Vagina (tissue), 2 donors: Measurements from ENCODE around the gene CLEC2B. TPM values are rescaled to one million over a fixed set of nuclear protein-coding genes. Genes with fewer than 3 reads are reported as not detected.
A peak's percentile ranks its signal among the peaks of the same experiment; 100 is the strongest.

Experiments
- DNase-seq, 2 donors: peaks; one replicate each; pipeline ENCODE4 v3.0.0-alpha.2; 2017; ENCODE audit errors: extremely low spot score in 2 of 2
- H3K27ac ChIP-seq: fragments of 200-600 bp; sonication (generic); one replicate; pipeline ENCODE4 v1.5.1; 2019
- H3K27me3 ChIP-seq: fragments of 200-600 bp; sonication (generic); one replicate; pipeline ENCODE4 v1.5.1; 2019
- H3K36me3 ChIP-seq, 2 donors: fragments of 200-600 bp; sonication (generic); one replicate each; pipeline ENCODE4 v1.5.1; 2017 to 2019
- H3K4me1 ChIP-seq: fragments of 200-600 bp; sonication (generic); one replicate; pipeline ENCODE4 v1.5.1; 2019
- H3K4me3 ChIP-seq, 2 donors: fragments of 200-600 bp; sonication (generic); 1 replicate in 1 of 2; 2 replicates in 1 of 2; pipeline ENCODE4 v1.5.1; 2016 to 2019
- H3K9me3 ChIP-seq: fragments of 200-600 bp; sonication (generic); one replicate; pipeline ENCODE4 v1.5.1; 2019
- POLR2A ChIP-seq, 2 donors: fragments of 450-650 bp; IDR thresholded peaks; one replicate each; pipeline ENCODE4 v1.6.1; 2017; ENCODE audit warnings: antibody characterized with exemption in 2 of 2, mild to moderate bottlenecking in 2 of 2, moderate library complexity in 2 of 2
- POLR2AphosphoS5 ChIP-seq, 2 donors: sonication (generic); formaldehyde crosslinking; IDR thresholded peaks; one replicate each; pipeline ENCODE4 v1.9.0; 2017; ENCODE audit warnings: antibody characterized with exemption in 2 of 2, mild to moderate bottlenecking in 2 of 2, low read depth in 1 of 2; ENCODE audit not compliant: insufficient read depth in 1 of 2
- intact Hi-C: fragments of 100-400 bp; cut with DNase I; formaldehyde crosslinking; loops from one replicate; pipeline ENCODE4 v1.15.1; 2023
- total RNA-seq: library from RNA; depleted of rRNA; stranded (reverse); fragments of >200 nt; gene quantifications from one replicate; pipeline ENCODE4 v1.2.3, GENCODE V29; 2016
- TF ChIP-seq, protein P1 (sequence below), 3 experiments: fragments of 450-650 bp in 2 of 3; fragments of 200-600 bp in 1 of 3; sonication (generic) in 1 of 3; IDR thresholded peaks; one replicate each; pipeline ENCODE4 v1.5.1; 2017 to 2019; ENCODE audit warnings: antibody characterized with exemption in 3 of 3, mild to moderate bottlenecking in 2 of 3, moderate library complexity in 2 of 3

Gene CLEC2B
- total RNA-seq, 1 donor from 2014 or later: 35.6 TPM

DNA sequence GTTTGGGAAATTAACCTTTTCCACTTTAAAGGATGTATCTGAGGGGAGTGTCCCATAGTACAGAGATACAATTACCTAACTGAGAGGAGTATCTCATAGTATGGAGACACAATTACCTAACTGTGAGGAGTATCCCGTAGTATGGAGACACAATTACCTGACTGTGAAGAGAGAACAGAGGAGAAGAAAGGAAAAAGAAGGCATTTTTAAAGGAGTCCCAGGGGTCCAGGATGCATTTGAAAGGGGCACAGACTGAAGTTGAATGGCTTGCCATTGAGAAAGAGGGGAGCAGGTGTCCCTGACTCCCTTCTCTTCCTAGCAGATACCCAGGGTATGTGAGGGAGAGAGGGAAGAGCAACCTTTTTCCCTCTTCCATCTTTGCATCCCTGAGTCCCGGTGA is 30.1 kb upstream of the CLEC2B start:
- DNase-seq: no peak
- H3K9me3 ChIP-seq: peaks cover 3% of the 10 kb centered on the region
- TF ChIP-seq, protein P1, sequence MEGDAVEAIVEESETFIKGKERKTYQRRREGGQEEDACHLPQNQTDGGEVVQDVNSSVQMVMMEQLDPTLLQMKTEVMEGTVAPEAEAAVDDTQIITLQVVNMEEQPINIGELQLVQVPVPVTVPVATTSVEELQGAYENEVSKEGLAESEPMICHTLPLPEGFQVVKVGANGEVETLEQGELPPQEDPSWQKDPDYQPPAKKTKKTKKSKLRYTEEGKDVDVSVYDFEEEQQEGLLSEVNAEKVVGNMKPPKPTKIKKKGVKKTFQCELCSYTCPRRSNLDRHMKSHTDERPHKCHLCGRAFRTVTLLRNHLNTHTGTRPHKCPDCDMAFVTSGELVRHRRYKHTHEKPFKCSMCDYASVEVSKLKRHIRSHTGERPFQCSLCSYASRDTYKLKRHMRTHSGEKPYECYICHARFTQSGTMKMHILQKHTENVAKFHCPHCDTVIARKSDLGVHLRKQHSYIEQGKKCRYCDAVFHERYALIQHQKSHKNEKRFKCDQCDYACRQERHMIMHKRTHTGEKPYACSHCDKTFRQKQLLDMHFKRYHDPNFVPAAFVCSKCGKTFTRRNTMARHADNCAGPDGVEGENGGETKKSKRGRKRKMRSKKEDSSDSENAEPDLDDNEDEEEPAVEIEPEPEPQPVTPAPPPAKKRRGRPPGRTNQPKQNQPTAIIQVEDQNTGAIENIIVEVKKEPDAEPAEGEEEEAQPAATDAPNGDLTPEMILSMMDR (IDR thresholded peaks at IDR 0.05): no peak
- no peak for TF ChIP-seq POLR2AphosphoS5 (IDR thresholded peaks at IDR 0.05; ENCODE audit: insufficient read depth in 1 of 2, low read depth in 1 of 2)
- TF ChIP-seq POLR2A (IDR thresholded peaks at IDR 0.05): no peak

DNA sequence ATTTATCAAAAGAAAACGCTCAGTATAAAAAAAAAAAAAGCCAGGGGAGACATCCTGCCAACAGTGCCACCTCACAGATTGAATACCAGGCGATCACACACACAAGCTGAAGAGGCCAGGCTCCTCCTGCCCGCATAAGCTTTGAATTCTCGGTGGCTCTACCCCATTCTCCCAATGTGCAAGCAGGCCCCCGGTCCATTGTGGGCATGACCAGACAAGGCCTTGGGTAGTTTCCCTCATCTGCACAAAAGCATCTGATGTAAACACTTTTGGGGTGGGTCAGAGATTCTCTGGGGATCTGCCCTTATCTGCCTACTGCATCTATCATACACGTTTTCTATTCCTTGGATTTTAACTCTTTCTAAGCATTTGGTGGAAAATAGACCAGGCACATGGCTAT is 28.4 kb upstream of the CLEC2B start:
- Histone ChIP-seq H3K4me1 (no peaks in the 10 kb centered on the region), H3K36me3 (no peaks in the 10 kb centered on the region), H3K4me3 (no peak overlapping the region), H3K27ac (no peak overlapping the region), H3K27me3 (no peaks in the 10 kb centered on the region), H3K9me3 (peaks cover 3% of the 10 kb centered on the region)
- TF ChIP-seq POLR2A (IDR thresholded peaks at IDR 0.05) (no peak), POLR2AphosphoS5 (IDR thresholded peaks at IDR 0.05; ENCODE audit: insufficient read depth in 1 of 2, low read depth in 1 of 2) (no peak)
- TF ChIP-seq, protein P1 (IDR thresholded peaks at IDR 0.05): no peak
- intact Hi-C loops: no loop called here
- no peak for DNase-seq

More for the DNA sequence above, 30.1 kb upstream of the CLEC2B start:
- intact Hi-C loops: no loop called here
- Histone ChIP-seq H3K36me3 (no peaks in the 10 kb centered on the region), H3K27ac (no peak overlapping the region), H3K4me3 (no peak overlapping the region), H3K27me3 (no peaks in the 10 kb centered on the region), H3K4me1 (no peaks in the 10 kb centered on the region)

DNA sequence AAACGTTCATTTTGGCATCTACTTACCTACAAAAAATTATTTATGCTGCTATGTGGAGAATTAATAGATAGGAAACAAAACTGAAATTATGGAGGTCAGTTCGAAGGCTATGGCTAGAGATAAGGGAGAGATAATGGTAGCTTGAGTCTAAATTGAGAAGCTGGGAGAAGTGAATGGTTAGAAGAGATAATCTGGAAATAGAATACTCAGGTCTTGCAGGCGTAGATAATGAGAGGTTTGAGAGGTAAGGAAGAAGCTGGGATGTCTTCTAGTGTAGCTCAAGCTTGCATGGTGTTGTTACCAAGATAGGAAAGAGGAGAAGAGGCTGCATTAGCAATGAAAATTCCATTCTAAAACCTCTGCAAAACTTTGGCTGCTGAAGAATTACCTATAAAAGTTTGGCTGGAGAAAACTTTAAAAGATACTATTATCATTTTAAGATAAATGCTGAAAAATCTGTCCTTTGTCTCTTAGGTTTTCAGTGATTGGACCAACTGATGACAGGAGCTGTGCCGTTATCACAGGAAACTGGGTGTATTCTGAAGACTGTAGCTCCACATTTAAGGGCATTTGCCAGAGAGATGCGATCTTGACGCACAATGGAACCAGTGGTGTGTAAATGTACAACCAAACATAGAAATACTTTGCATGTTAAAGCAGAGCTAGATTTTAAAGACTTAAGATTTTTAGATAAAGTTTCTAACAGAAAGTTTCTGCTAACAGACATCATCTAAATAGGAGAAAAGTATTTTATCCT is 26.2 kb upstream of the CLEC2B start:
- Histone ChIP-seq H3K27me3 (no peaks in the 10 kb centered on the region), H3K4me1 (no peaks in the 10 kb centered on the region), H3K9me3 (no peaks in the 10 kb centered on the region), H3K27ac (no peak overlapping the region), H3K4me3 (no peak overlapping the region), H3K36me3 (no peaks in the 10 kb centered on the region)
- TF ChIP-seq POLR2AphosphoS5 (IDR thresholded peaks at IDR 0.05; ENCODE audit: insufficient read depth in 1 of 2, low read depth in 1 of 2): no peak
- TF ChIP-seq, protein P1 (IDR thresholded peaks at IDR 0.05): no peak
- TF ChIP-seq POLR2A (IDR thresholded peaks at IDR 0.05): no peak
- no peak for DNase-seq
- intact Hi-C loops: no loop called here

DNA sequence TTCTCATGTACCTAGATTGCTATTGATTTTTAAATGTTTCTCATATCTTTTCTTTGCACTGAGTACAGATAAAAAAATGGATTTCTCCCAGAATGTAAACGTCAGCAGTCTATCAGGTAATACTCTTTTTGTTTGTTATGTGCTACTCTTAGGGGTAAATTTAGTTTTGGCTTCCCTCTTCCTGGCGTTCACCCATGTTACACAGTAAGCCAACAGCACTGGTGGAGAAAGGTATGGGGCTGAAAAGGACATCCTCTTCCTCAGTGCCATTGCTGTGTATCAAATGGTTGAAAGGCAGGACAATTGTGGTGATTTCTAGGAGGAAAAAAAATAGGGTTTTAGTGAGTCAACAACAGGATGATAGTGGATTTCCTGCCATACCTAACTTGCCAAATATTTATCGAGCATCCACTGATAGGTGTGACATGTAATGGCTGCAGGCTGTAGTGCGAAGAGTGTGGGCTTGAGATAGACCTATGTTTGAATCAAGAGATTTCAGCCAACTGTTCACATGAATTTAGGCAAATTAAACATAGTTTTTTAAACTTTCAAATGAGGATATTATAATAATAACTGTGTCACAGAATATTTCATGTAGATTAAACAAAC is 19.6 kb upstream of the CLEC2B start:
- intact Hi-C loops: no loop called here

DNA sequence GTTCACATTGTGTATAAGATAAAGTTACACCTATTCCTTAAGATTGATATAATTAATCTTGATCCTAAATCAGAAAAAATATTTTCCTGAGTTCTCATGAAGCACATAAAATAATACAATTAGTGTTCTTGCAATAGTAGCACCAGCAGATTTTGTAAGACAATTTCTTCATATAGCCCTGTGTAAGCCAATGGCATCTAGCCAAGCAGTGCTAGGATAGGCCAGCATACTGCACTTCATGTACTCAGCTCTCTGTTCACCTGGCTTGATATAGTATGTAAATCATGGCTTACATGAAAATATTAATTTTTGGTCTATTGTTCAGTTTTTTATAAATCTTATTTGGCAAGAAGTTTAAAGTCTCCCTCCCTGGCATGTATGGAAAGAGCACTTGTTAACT is 14.0 kb upstream of the CLEC2B start:
- no peaks in the 10 kb centered on the region for H3K27me3 ChIP-seq
- no peak overlapping the region for H3K27ac ChIP-seq
- H3K9me3 ChIP-seq: no peaks in the 10 kb centered on the region
- H3K4me3 ChIP-seq: no peak overlapping the region
- no peaks in the 10 kb centered on the region for H3K36me3 ChIP-seq
- H3K4me1 ChIP-seq: no peaks in the 10 kb centered on the region
- DNase-seq: no peak
- intact Hi-C loops: no loop called here
- TF ChIP-seq POLR2A (IDR thresholded peaks at IDR 0.05) (no peak), POLR2AphosphoS5 (IDR thresholded peaks at IDR 0.05; ENCODE audit: insufficient read depth in 1 of 2, low read depth in 1 of 2) (peak in 1 of 2 donors; percentile 46)
- TF ChIP-seq, protein P1 (IDR thresholded peaks at IDR 0.05): no peak

More for the DNA sequence above, 19.6 kb upstream of the CLEC2B start:
- no peaks in the 10 kb centered on the region for H3K9me3 ChIP-seq
- H3K27me3 ChIP-seq: no peaks in the 10 kb centered on the region
- H3K27ac ChIP-seq: no peak overlapping the region
- TF ChIP-seq POLR2A (IDR thresholded peaks at IDR 0.05): no peak
- H3K4me3 ChIP-seq: no peak overlapping the region
- DNase-seq: no peak
- H3K4me1 ChIP-seq: no peaks in the 10 kb centered on the region
- H3K36me3 ChIP-seq: no peaks in the 10 kb centered on the region
